PC-9 (cell line): ENCODE measurements around the gene GBP5.

Experiments
- EZH2 ChIP-seq: fragments of 200-600 bp; sonication (generic); IDR thresholded peaks from 2 replicates; pipeline ENCODE4 v1.8.0; 2017; ENCODE audit warnings: antibody characterized with exemption, low read depth
- TF ChIP-seq, protein P1 (sequence below): fragments of 200-600 bp; sonication (generic); conservative IDR thresholded peaks from 2 replicates; pipeline ENCODE4 v1.6.1; 2017; ENCODE audit warnings: mixed run types, antibody characterized with exemption, mild to moderate bottlenecking, moderate library complexity

DNA sequence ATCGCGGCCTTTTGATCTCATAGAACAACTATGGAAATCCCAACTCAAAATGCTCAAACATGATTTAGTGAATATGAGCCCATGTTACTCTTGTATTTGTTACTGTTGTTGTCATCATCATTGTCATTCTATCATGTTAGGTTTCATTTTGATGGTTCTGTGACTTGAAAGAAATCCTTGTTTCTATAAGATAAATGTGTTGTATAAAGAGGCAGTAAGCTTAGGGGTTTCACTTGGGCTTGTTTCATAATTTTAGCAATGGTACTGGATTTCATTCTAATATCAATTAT lies 15.3 kb upstream of the GBP5 start:
- TF ChIP-seq, protein P1, sequence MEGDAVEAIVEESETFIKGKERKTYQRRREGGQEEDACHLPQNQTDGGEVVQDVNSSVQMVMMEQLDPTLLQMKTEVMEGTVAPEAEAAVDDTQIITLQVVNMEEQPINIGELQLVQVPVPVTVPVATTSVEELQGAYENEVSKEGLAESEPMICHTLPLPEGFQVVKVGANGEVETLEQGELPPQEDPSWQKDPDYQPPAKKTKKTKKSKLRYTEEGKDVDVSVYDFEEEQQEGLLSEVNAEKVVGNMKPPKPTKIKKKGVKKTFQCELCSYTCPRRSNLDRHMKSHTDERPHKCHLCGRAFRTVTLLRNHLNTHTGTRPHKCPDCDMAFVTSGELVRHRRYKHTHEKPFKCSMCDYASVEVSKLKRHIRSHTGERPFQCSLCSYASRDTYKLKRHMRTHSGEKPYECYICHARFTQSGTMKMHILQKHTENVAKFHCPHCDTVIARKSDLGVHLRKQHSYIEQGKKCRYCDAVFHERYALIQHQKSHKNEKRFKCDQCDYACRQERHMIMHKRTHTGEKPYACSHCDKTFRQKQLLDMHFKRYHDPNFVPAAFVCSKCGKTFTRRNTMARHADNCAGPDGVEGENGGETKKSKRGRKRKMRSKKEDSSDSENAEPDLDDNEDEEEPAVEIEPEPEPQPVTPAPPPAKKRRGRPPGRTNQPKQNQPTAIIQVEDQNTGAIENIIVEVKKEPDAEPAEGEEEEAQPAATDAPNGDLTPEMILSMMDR: no peak
- no peak for TF ChIP-seq EZH2
